ENCODE results near the gene POU2F3.

GRCh38 chr11:120285256-120285655, 45.3 kb downstream of the POU2F3 start:
- no peak for TF ChIP-seq CTCF (IDR thresholded peaks at IDR 0.05)
- no peak for TF ChIP-seq POLR2A (IDR thresholded peaks at IDR 0.05)

All from body of pancreas (tissue), 4 donors.